ENCODE measurements around the gene SIGLEC14. TPM values are rescaled to one million over a fixed set of nuclear protein-coding genes. Genes with fewer than 3 reads are reported as not detected.

The SIGLEC14 gene
- total RNA-seq, 4 donors from 2014 or later: 2.2 to 6.0 TPM; not detected in 2

- Histone ChIP-seq H3K36me3 (no peaks in the 10 kb centered on the region), H3K27ac (peak overlapping the region; percentile 92 to 98 (median 96)), H3K4me1 (peaks cover 7 to 47% (median 19%) of the 10 kb centered on the region in 4 donors), H3K9me3 (no peaks in the 10 kb centered on the region), H3K4me3 (peak overlapping the region; percentile 73 to 92 (median 77)), H3K27me3 (peaks cover 33% of the 10 kb centered on the region)
- TF ChIP-seq EP300 (IDR thresholded peaks at IDR 0.05; ENCODE audit: low read depth) (no peak), POLR2AphosphoS5 (IDR thresholded peaks at IDR 0.05) (peak; percentile 34 to 74 (median 46)), POLR2A (IDR thresholded peaks at IDR 0.05) (peak; percentile 22), CTCF (IDR thresholded peaks at IDR 0.05) (peak in 1 of 5 experiments; percentile 12)
- in situ Hi-C loops (cut with MboI; ENCODE audit: low pct_ligation_motif_present in 1 of 4, low pct_unique_long_range_greater_than_20kb in 1 of 4, low sequenced_read_pairs in 3 of 4): no loop called here
- WGBS, 2 donors (ENCODE audit: low coverage in 1 of 2): 1 to 7% methylated on average over 5 to 59 of the region's 63 CpGs
- intact Hi-C loops (cut with DNase I; ENCODE audit: low total_unique reads): loop anchor here (2.0 kb wide), 1 partner anchor 14 kb away; no protein-coding TSS in a partner anchor
- DNase-seq: peak; percentile 82
Observed at GRCh38 chr19:51688671-51689571, 42.3 kb upstream of the SIGLEC14 start.

- in situ Hi-C loops (cut with MboI; ENCODE audit: low pct_ligation_motif_present in 1 of 4, low pct_unique_long_range_greater_than_20kb in 1 of 4, low sequenced_read_pairs in 3 of 4) (no loop called here), intact Hi-C loops (cut with DNase I; ENCODE audit: low total_unique reads) (loop anchor here (2.0 kb wide), 1 partner anchor 15 kb away; no protein-coding TSS in a partner anchor)
- Histone ChIP-seq H3K9me3 (no peaks in the 10 kb centered on the region), H3K36me3 (no peaks in the 10 kb centered on the region), H3K4me1 (peaks cover 7 to 47% (median 19%) of the 10 kb centered on the region in 4 donors), H3K27me3 (peaks cover 33% of the 10 kb centered on the region), H3K4me3 (peak overlapping the region; percentile 22 to 77 (median 75)), H3K27ac (peak overlapping the region; percentile 92 to 98 (median 96))
- TF ChIP-seq CTCF (IDR thresholded peaks at IDR 0.05) (no peak), POLR2AphosphoS5 (IDR thresholded peaks at IDR 0.05) (no peak)
- peak; percentile 48 for DNase-seq
- 13 to 20% methylated on average over 2 to 22 of the region's 22 CpGs for WGBS, 2 donors (ENCODE audit: low coverage in 1 of 2)
Observed at GRCh38 chr19:51687791-51688670, 41.4 kb upstream of the SIGLEC14 start.

DNA sequence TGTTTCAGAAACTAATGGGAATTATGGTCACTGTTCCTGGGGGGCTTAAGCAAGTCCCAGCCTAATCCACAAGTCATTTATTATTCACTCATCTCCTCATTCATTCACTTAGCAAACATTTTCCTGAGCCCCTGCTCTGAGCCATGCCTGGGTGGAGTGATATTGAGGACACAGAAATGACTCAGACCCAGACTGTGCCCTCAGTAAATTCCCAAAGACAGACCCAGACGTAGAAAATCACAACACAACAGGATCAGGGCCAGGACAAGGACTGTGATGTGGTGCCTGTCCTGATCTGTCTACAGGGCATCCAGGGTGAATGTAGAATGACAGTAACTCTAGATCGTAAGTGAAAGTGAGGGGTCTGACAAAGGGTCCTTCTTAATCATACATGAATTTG lies 39.5 kb upstream of the SIGLEC14 start:
- intact Hi-C loops (cut with DNase I; ENCODE audit: low total_unique reads): no loop called here
- no peaks in the 10 kb centered on the region for H3K9me3 ChIP-seq
- no peak overlapping the region for H3K27ac ChIP-seq
- no peak for DNase-seq
- H3K36me3 ChIP-seq: no peaks in the 10 kb centered on the region
- in situ Hi-C loops (cut with MboI; ENCODE audit: low pct_ligation_motif_present in 1 of 4, low pct_unique_long_range_greater_than_20kb in 1 of 4, low sequenced_read_pairs in 3 of 4): no loop called here
- 0 to 69% methylated on average over 1 to 2 of the region's 2 CpGs for WGBS, 2 donors (ENCODE audit: low coverage in 1 of 2)
- TF ChIP-seq EP300 (IDR thresholded peaks at IDR 0.05; ENCODE audit: low read depth): no peak
- no peak for TF ChIP-seq POLR2AphosphoS5 (IDR thresholded peaks at IDR 0.05)
- no peak for TF ChIP-seq POLR2A (IDR thresholded peaks at IDR 0.05)
- no peak for TF ChIP-seq CTCF (IDR thresholded peaks at IDR 0.05)
- H3K4me3 ChIP-seq: no peak overlapping the region
- H3K4me1 ChIP-seq: peaks cover 7 to 29% (median 9%) of the 10 kb centered on the region in 4 donors
- H3K27me3 ChIP-seq: peaks cover 33% of the 10 kb centered on the region
